HepG2 (cell line): ENCODE results near the gene NOTCH4. TPM values are rescaled to one million over a fixed set of nuclear protein-coding genes. Genes with fewer than 3 reads are reported as not detected.

Experiments
- ATRX ChIP-seq: sonication (generic); formaldehyde crosslinking; IDR thresholded peaks from 2 replicates; pipeline ENCODE4 v1.4.0; 2020; ENCODE audit warnings: missing genetic modification reagents, borderline replicate concordance
- BHLHE40 ChIP-seq: IDR thresholded peaks from 2 replicates; pipeline ENCODE4 v1.6.1; 2011; ENCODE audit warnings: low read length, improper control_type of control experiment
- CEBPB ChIP-seq: IDR thresholded peaks from 2 replicates; pipeline ENCODE4 v1.6.1; 2011; ENCODE audit warnings: low read depth, low read length, improper control_type of control experiment, borderline replicate concordance
- HCFC1 ChIP-seq: fragments of 150-350 bp; IDR thresholded peaks from 2 replicates; pipeline ENCODE4 v1.6.1; 2014; ENCODE audit warnings: low read depth, low read length
- HNF4A ChIP-seq: sonication (generic); formaldehyde crosslinking; IDR thresholded peaks from 2 replicates; pipeline ENCODE4 v1.4.0; 2020; ENCODE audit warnings: missing genetic modification reagents
- MAFG ChIP-seq: sonication (generic); formaldehyde crosslinking; IDR thresholded peaks from 2 replicates; pipeline ENCODE4 v1.5.1; 2020; ENCODE audit warnings: mild to moderate bottlenecking, missing genetic modification reagents
- RNF2 ChIP-seq: fragments of 450-650 bp; conservative IDR thresholded peaks from 2 replicates; pipeline ENCODE4 v1.6.1; 2016; ENCODE audit warnings: low read depth
- TOE1 ChIP-seq: sonication (generic); formaldehyde crosslinking; IDR thresholded peaks from 2 replicates; pipeline ENCODE4 v1.4.0; 2020; ENCODE audit warnings: mild to moderate bottlenecking, missing genetic modification reagents
- ZIK1 ChIP-seq: sonication (generic); formaldehyde crosslinking; IDR thresholded peaks from 2 replicates; pipeline ENCODE4 v1.5.0; 2020; ENCODE audit warnings: mild to moderate bottlenecking, low read depth, missing genetic modification reagents, borderline replicate concordance
- ZMYM3 ChIP-seq: sonication (generic); formaldehyde crosslinking; IDR thresholded peaks from 2 replicates; pipeline ENCODE4 v1.5.1; 2020; ENCODE audit warnings: mild to moderate bottlenecking, missing genetic modification reagents
- ZNF484 ChIP-seq: sonication (generic); formaldehyde crosslinking; IDR thresholded peaks from 2 replicates; pipeline ENCODE4 v1.5.1; 2020; ENCODE audit warnings: mild to moderate bottlenecking, low read depth, missing genetic modification reagents, borderline replicate concordance
- ZNF501 ChIP-seq: sonication (generic); formaldehyde crosslinking; IDR thresholded peaks from 2 replicates; pipeline ENCODE4 v1.5.1; 2020; ENCODE audit warnings: mild to moderate bottlenecking, moderate library complexity, missing genetic modification reagents
- ZNF556 ChIP-seq: sonication (generic); formaldehyde crosslinking; IDR thresholded peaks from 2 replicates; pipeline ENCODE4 v1.4.0; 2020; ENCODE audit warnings: mild to moderate bottlenecking, missing genetic modification reagents, borderline replicate concordance
- ZNF572 ChIP-seq: sonication (generic); formaldehyde crosslinking; IDR thresholded peaks from 2 replicates; pipeline ENCODE4 v1.5.1; 2020; ENCODE audit warnings: mild to moderate bottlenecking, missing genetic modification reagents
- ZNF577 ChIP-seq: sonication (generic); formaldehyde crosslinking; IDR thresholded peaks from 2 replicates; pipeline ENCODE4 v1.4.0; 2020; ENCODE audit warnings: mild to moderate bottlenecking, low read depth, missing genetic modification reagents, borderline replicate concordance
- polyA plus RNA-seq, 8 experiments: library from polyadenylated mRNA; depleted of rRNA in 3 of 8; stranded (reverse) in 7 of 8; unstranded in 1 of 8; fragments of >200 nt; fragmentation: Illumina TruSeq in 4 of 8; extraction: Trizol in 4 of 8; gene quantifications; 2 replicates each; pipeline versions ENCODE4 v1.2.1 to v1.2.3, GENCODE V29; 2011 to 2016; ENCODE audit warnings: low read depth in 4 of 8, missing spikeins in 1 of 8, mixed read lengths in 1 of 8; ENCODE audit not compliant: insufficient read depth in 1 of 8
- total RNA-seq, 5 experiments: library from RNA; depleted of rRNA; stranded (reverse); fragments of >200 nt; fragmentation: Illumina TruSeq; extraction: Trizol; gene quantifications; 2 replicates each; pipeline ENCODE4 v1.2.3, GENCODE V29; 2016; ENCODE audit warnings: low read depth in 1 of 5
- TF ChIP-seq, protein P1 (sequence below): sonication (generic); formaldehyde crosslinking; IDR thresholded peaks from 2 replicates; pipeline ENCODE4 v1.4.0; 2020; ENCODE audit warnings: mild to moderate bottlenecking, missing genetic modification reagents
- TF ChIP-seq, protein P2 (sequence below): sonication (generic); formaldehyde crosslinking; IDR thresholded peaks from 2 replicates; pipeline ENCODE4 v1.4.0; 2020; ENCODE audit warnings: mild to moderate bottlenecking, low read depth, missing genetic modification reagents
- TF ChIP-seq, protein P3 (sequence below): sonication (generic); formaldehyde crosslinking; IDR thresholded peaks from 2 replicates; pipeline ENCODE4 v1.8.1; 2022; ENCODE audit warnings: mild to moderate bottlenecking, missing genetic modification reagents
- TF ChIP-seq, protein P4 (sequence below): sonication (generic); formaldehyde crosslinking; IDR thresholded peaks from 2 replicates; pipeline ENCODE4 v1.9.0; 2021; ENCODE audit warnings: missing genetic modification reagents, mild to moderate bottlenecking, borderline replicate concordance
- TF ChIP-seq, protein P5 (sequence below): sonication (generic); formaldehyde crosslinking; IDR thresholded peaks from 2 replicates; pipeline ENCODE4 v1.5.1; 2020; ENCODE audit warnings: missing genetic modification reagents, mild to moderate bottlenecking, borderline replicate concordance

The NOTCH4 gene
- total and polyA plus RNA-seq, 2 of the 13 experiments (the other 11 are each of a cell fraction or from before 2014, with no cell fraction given), result 0.51 to 0.83 TPM

DNA sequence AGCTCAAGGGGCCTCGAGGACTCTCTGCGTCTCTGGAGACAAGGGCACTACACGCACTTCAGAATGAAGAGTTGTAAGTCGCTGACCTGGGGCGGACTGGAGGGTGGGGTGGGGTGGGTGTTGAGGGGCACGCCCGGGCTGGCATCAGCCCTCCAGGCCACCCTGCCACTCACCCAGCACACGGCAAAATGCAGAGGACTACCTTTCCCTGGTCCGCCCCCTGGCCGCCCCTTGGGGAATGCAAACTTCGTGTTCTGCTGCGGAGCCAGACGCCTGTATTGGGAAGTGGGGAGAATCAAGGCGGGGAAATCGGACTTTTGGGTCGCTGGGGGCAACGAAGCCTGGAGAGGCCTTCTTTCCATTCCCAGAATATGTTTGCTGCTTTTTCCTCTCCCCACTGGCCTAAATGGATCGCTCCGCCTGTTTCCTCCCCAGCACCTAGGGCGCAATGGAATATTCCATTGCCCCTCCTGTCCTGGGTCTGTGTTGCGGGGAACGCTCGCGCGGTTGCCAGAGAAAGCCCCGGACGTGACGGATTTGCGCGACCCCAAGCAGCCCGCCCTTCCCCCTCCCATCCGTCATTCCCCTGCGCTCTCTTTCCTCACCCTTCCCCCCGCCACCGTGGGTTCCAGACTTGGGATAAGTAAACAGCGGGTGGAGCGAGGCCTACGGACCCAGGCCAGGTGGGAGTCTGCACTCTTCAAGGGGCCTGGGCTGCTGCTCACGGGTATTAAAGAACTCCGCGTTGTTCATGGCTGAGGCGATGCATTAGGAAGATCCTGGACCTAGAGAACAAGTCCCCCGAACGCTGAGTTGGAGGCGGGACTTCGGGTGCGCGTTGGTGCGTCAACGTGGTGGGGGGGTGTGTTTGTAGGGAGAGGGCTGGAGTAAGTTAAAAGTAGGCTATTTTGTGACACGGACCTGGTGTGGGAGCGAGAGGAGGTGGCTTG, 70.0 kb downstream of the NOTCH4 start, which contains the start of gene PPT2 (continued):
- TF ChIP-seq, protein P1, sequence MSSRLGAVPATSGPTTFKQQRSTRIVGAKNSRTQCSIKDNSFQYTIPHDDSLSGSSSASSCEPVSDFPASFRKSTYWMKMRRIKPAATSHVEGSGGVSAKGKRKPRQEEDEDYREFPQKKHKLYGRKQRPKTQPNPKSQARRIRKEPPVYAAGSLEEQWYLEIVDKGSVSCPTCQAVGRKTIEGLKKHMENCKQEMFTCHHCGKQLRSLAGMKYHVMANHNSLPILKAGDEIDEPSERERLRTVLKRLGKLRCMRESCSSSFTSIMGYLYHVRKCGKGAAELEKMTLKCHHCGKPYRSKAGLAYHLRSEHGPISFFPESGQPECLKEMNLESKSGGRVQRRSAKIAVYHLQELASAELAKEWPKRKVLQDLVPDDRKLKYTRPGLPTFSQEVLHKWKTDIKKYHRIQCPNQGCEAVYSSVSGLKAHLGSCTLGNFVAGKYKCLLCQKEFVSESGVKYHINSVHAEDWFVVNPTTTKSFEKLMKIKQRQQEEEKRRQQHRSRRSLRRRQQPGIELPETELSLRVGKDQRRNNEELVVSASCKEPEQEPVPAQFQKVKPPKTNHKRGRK (CRISPR knock-in tag), result 0 out of 2 replicates have a peak, but pooled peaks have one; percentile 61
- TF ChIP-seq ZNF556 (CRISPR knock-in tag), result peak; percentile 80; the same call in 1 of the 2 replicates
- no peak for TF ChIP-seq ZIK1
- TF ChIP-seq BHLHE40, result peak; percentile 94
- 0 out of 2 replicates have a peak, but pooled peaks have one; percentile 29 for TF ChIP-seq HNF4A (CRISPR knock-in tag)
- TF ChIP-seq, protein P2, sequence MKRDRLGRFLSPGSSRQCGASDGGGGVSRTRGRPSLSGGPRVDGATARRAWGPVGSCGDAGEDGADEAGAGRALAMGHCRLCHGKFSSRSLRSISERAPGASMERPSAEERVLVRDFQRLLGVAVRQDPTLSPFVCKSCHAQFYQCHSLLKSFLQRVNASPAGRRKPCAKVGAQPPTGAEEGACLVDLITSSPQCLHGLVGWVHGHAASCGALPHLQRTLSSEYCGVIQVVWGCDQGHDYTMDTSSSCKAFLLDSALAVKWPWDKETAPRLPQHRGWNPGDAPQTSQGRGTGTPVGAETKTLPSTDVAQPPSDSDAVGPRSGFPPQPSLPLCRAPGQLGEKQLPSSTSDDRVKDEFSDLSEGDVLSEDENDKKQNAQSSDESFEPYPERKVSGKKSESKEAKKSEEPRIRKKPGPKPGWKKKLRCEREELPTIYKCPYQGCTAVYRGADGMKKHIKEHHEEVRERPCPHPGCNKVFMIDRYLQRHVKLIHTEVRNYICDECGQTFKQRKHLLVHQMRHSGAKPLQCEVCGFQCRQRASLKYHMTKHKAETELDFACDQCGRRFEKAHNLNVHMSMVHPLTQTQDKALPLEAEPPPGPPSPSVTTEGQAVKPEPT, result peak; percentile 81; the same call in 1 of the 2 replicates
- TF ChIP-seq ZMYM3 (CRISPR knock-in tag), result no peak; the same call in 1 of the 2 replicates
- TF ChIP-seq, protein P3, sequence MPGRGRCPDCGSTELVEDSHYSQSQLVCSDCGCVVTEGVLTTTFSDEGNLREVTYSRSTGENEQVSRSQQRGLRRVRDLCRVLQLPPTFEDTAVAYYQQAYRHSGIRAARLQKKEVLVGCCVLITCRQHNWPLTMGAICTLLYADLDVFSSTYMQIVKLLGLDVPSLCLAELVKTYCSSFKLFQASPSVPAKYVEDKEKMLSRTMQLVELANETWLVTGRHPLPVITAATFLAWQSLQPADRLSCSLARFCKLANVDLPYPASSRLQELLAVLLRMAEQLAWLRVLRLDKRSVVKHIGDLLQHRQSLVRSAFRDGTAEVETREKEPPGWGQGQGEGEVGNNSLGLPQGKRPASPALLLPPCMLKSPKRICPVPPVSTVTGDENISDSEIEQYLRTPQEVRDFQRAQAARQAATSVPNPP (CRISPR knock-in tag), result no peak
- TF ChIP-seq RNF2, result no peak
- peak; percentile 80 for TF ChIP-seq ZNF501 (CRISPR knock-in tag)
- no peak for TF ChIP-seq TOE1 (CRISPR knock-in tag)
- no peak for TF ChIP-seq MAFG
- TF ChIP-seq, protein P4, sequence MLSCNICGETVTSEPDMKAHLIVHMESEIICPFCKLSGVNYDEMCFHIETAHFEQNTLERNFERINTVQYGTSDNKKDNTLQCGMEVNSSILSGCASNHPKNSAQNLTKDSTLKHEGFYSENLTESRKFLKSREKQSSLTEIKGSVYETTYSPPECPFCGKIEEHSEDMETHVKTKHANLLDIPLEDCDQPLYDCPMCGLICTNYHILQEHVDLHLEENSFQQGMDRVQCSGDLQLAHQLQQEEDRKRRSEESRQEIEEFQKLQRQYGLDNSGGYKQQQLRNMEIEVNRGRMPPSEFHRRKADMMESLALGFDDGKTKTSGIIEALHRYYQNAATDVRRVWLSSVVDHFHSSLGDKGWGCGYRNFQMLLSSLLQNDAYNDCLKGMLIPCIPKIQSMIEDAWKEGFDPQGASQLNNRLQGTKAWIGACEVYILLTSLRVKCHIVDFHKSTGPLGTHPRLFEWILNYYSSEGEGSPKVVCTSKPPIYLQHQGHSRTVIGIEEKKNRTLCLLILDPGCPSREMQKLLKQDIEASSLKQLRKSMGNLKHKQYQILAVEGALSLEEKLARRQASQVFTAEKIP, result no peak
- 0 out of 2 replicates have a peak, but pooled peaks have one; percentile 61 for TF ChIP-seq ATRX (CRISPR knock-in tag)
- TF ChIP-seq CEBPB, result 0 out of 2 replicates have a peak, but pooled peaks have one; percentile 1
- TF ChIP-seq ZNF572, result peak; percentile 76
- TF ChIP-seq HCFC1, result peak; percentile 57
- TF ChIP-seq, protein P5, sequence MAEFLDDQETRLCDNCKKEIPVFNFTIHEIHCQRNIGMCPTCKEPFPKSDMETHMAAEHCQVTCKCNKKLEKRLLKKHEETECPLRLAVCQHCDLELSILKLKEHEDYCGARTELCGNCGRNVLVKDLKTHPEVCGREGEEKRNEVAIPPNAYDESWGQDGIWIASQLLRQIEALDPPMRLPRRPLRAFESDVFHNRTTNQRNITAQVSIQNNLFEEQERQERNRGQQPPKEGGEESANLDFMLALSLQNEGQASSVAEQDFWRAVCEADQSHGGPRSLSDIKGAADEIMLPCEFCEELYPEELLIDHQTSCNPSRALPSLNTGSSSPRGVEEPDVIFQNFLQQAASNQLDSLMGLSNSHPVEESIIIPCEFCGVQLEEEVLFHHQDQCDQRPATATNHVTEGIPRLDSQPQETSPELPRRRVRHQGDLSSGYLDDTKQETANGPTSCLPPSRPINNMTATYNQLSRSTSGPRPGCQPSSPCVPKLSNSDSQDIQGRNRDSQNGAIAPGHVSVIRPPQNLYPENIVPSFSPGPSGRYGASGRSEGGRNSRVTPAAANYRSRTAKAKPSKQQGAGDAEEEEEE (CRISPR knock-in tag), result peak; percentile 11; the same call in 1 of the 2 replicates
- no peak for TF ChIP-seq ZNF577 (CRISPR knock-in tag)
- TF ChIP-seq ZNF484 (CRISPR knock-in tag), result no peak
